Nephron progenitor cell (in vitro differentiated cells): ENCODE data around the gene TRPC4AP.

ENCODE experiments used
- DNase-seq: peaks from one replicate; pipeline ENCODE4 v3.0.0; 2021
- H3K27ac Mint-ChIP-seq: 2 replicates; pipeline ENCODE4 v1.8.0; 2021; ENCODE audit warnings: mild to moderate bottlenecking, moderate library complexity, mixed read lengths
- H3K27me3 Mint-ChIP-seq: 2 replicates; pipeline ENCODE4 v1.8.0; 2021; ENCODE audit warnings: mild to moderate bottlenecking, low read depth, mixed read lengths; ENCODE audit not compliant: poor library complexity
- H3K36me3 Mint-ChIP-seq: 2 replicates; pipeline ENCODE4 v1.8.0; 2021; ENCODE audit warnings: low read depth, mixed read lengths
- H3K4me1 Mint-ChIP-seq: 2 replicates; pipeline ENCODE4 v1.8.0; 2021; ENCODE audit warnings: mixed read lengths
- H3K4me3 Mint-ChIP-seq: 2 replicates; pipeline ENCODE4 v1.8.0; 2021; ENCODE audit warnings: mild to moderate bottlenecking, moderate library complexity, mixed read lengths
- H3K9me3 Mint-ChIP-seq: 2 replicates; pipeline ENCODE4 v1.8.0; 2021; ENCODE audit warnings: mild to moderate bottlenecking, moderate library complexity, mixed read lengths
- CTCF ChIP-seq: fragments of 200-600 bp; sonication (generic); IDR thresholded peaks from 2 replicates; pipeline ENCODE4 v1.5.0; 2021; ENCODE audit warnings: antibody characterized with exemption

TRPC4AP gene

GRCh38 chr20:35008411-35009342 is 83.9 kb downstream of the TRPC4AP start:
- no peaks in the 10 kb centered on the region for H3K27me3 Mint-ChIP-seq
- no peak for DNase-seq
- no peaks in the 10 kb centered on the region for H3K9me3 Mint-ChIP-seq
- no peak for TF ChIP-seq CTCF
- no peaks in the 10 kb centered on the region for H3K4me1 Mint-ChIP-seq
- peaks cover 63% of the 10 kb centered on the region for H3K36me3 Mint-ChIP-seq
- H3K27ac Mint-ChIP-seq = no peak overlapping the region
- no peak overlapping the region for H3K4me3 Mint-ChIP-seq

- Mint-ChIP-seq H3K27me3 (no peaks in the 10 kb centered on the region), H3K4me1 (no peaks in the 10 kb centered on the region), H3K9me3 (no peaks in the 10 kb centered on the region), H3K4me3 (no peak overlapping the region), H3K27ac (no peak overlapping the region), H3K36me3 (peaks cover 55% of the 10 kb centered on the region)
- no peak for TF ChIP-seq CTCF
- DNase-seq = no peak
Observed at GRCh38 chr20:35007891-35008290, 84.7 kb downstream of the TRPC4AP start.

DNA sequence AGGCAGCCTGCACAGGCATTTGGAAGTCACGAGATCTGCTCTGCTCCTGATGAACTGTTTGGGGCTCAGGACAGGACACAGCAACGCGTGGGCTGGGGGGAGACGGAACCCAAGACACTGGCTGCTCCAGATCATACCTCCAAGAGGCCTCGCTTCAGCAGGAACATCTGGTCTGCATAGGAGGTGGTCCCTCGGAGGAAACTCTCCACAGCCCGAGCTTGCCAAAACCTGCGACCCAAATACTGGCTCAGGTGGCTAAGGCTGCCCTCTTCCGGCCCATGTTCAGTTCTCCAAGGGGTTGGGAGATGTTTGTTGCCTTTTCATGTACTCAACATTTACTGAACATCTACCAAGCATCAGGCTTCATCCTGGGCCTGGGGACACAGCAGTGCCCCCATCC is 85.2 kb downstream of the TRPC4AP start:
- no peak overlapping the region for H3K4me3 Mint-ChIP-seq
- no peaks in the 10 kb centered on the region for H3K4me1 Mint-ChIP-seq
- H3K27ac Mint-ChIP-seq = no peak overlapping the region
- H3K9me3 Mint-ChIP-seq = no peaks in the 10 kb centered on the region
- DNase-seq = no peak
- TF ChIP-seq CTCF = no peak
- no peaks in the 10 kb centered on the region for H3K27me3 Mint-ChIP-seq
- H3K36me3 Mint-ChIP-seq = peaks cover 51% of the 10 kb centered on the region

GRCh38 chr20:35006531-35006971 is 86.1 kb downstream of the TRPC4AP start:
- Mint-ChIP-seq H3K9me3 (no peaks in the 10 kb centered on the region), H3K36me3 (peaks cover 44% of the 10 kb centered on the region), H3K4me1 (no peaks in the 10 kb centered on the region), H3K27ac (no peak overlapping the region), H3K27me3 (no peaks in the 10 kb centered on the region), H3K4me3 (no peak overlapping the region)
- DNase-seq = no peak
- no peak for TF ChIP-seq CTCF

DNA sequence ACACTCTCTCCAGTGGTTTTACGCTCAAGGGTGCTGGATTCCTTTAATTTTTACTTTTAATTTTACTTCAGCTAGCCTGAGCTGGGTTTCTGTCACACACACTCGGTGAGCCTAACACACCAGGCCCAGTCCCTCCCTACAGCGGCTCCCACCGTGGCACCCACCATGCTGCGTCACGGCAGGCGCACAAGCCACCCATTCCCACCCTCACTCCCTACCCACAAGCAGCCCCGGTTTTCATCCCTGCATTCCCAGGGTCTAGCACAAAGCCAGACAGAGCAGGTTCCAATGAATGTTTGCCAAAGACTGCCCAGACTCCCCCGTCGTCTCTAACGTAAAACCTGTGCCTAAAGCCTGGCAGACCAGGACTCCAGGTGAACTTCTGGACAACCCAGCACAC is 86.6 kb downstream of the TRPC4AP start:
- no peaks in the 10 kb centered on the region for H3K27me3 Mint-ChIP-seq
- no peak for TF ChIP-seq CTCF
- H3K36me3 Mint-ChIP-seq = peaks cover 38% of the 10 kb centered on the region
- no peaks in the 10 kb centered on the region for H3K4me1 Mint-ChIP-seq
- no peak overlapping the region for H3K4me3 Mint-ChIP-seq
- no peak for DNase-seq
- H3K9me3 Mint-ChIP-seq = no peaks in the 10 kb centered on the region
- H3K27ac Mint-ChIP-seq = no peak overlapping the region

- no peak for TF ChIP-seq CTCF
- H3K4me1 Mint-ChIP-seq = no peaks in the 10 kb centered on the region
- no peaks in the 10 kb centered on the region for H3K9me3 Mint-ChIP-seq
- no peak overlapping the region for H3K27ac Mint-ChIP-seq
- no peak for DNase-seq
- H3K27me3 Mint-ChIP-seq = no peaks in the 10 kb centered on the region
- H3K4me3 Mint-ChIP-seq = no peak overlapping the region
- peaks cover 39% of the 10 kb centered on the region for H3K36me3 Mint-ChIP-seq
Observed at GRCh38 chr20:35005463-35005961, 87.1 kb downstream of the TRPC4AP start.
